Left renal cortex interstitium (tissue), 4 donors: Measurements from ENCODE around the gene SCUBE3. TPM values are rescaled to one million over a fixed set of nuclear protein-coding genes. Genes with fewer than 3 reads are reported as not detected.

Experiments
- DNase-seq, 4 donors: peaks; one replicate each; pipeline ENCODE4 v3.0.0-alpha.2; 2013; ENCODE audit warnings: low read depth in 4 of 4, low spot score in 2 of 4, missing footprints in 1 of 4
- polyA plus RNA-seq, 4 donors: library from polyadenylated mRNA; unstranded; fragments of 120-200 nt; gene quantifications; one replicate each; pipeline ENCODE4 v1.2.1, GENCODE V29; 2013; ENCODE audit not compliant: insufficient read length in 4 of 4

The SCUBE3 gene
- polyA plus RNA-seq, 4 donors, result 35.2 to 62.3 (median 46.7) TPM

DNA sequence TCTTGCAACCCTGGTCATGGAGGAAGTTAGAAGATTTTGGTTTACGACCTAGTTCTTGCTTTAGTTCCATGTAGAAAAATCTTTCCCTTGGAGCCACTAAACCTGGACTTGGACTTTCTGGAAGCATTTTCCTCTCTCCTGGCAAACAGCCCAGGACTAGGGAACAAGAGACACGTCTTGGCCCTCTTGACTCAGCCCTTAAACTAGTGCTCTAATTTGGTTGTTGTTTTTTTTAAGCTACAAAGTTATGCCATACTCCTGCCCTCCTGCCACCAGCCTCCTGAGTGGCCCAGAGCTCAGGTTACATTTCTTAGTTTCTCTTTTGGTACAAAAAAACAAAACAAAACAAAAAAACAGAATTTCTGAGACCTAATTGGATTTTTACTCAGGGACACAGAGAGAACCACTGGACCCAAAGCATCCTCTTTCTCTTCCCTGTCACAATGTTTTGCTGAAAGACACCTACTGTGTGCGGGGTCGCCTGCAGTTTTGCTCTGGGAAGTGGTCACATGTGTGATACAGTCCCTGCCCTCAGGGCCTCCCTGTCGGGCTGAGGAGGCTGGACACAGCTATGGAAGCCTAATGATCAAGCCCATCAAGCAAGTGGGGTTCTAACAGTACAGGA lies 32.3 kb upstream of the SCUBE3 start:
- DNase-seq, result no peak

GRCh38 chr6:35181933-35182612 lies 31.7 kb upstream of the SCUBE3 start:
- no peak for DNase-seq

GRCh38 chr6:35183281-35183680 lies 30.5 kb upstream of the SCUBE3 start:
- no peak for DNase-seq

GRCh38 chr6:35183935-35184334 lies 29.8 kb upstream of the SCUBE3 start:
- DNase-seq, result no peak

- DNase-seq, result no peak
Measured at GRCh38 chr6:35184580-35185301, 29.0 kb upstream of the SCUBE3 start.

- DNase-seq, result no peak
Measured at GRCh38 chr6:35185302-35185681, 28.5 kb upstream of the SCUBE3 start.

DNA sequence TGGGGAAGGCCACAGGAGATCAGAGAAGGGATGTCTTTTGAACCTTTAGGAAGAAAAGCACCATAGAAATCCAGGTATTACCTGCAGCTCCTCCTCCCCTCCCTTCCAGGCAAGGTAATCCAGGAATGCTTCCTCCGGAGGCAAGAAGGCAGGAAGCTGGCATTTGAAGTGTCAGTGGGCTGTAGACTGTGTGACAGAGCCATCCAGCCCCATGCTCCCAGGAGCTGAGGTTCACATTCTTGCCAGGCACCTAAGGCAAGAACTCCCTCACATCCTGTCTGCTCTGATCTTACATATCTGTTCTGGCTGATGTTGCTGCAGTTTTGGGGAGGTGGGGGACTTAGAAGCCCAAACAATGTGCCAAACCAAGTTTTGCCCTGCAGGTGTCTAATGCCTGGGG lies 27.8 kb upstream of the SCUBE3 start:
- no peak for DNase-seq

DNA sequence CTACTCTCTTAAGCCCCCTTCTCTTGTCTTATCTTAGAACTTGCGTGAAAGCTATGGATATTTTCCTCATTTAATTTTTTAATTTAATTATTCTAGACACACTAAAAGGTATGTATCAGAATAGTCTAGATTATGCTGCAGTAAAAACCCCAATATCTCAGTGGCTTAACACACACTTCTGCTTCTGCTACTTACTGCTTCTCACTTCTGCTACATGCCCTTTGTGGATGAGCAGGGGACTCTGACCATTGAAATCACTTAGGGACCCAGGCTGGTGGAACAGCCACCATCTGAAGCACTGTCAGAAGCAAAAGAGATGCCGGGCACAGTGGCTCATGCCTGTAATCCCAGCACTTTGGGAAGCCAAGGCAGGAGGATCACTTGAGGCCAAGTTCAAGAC lies 27.2 kb upstream of the SCUBE3 start:
- DNase-seq, result no peak

DNA sequence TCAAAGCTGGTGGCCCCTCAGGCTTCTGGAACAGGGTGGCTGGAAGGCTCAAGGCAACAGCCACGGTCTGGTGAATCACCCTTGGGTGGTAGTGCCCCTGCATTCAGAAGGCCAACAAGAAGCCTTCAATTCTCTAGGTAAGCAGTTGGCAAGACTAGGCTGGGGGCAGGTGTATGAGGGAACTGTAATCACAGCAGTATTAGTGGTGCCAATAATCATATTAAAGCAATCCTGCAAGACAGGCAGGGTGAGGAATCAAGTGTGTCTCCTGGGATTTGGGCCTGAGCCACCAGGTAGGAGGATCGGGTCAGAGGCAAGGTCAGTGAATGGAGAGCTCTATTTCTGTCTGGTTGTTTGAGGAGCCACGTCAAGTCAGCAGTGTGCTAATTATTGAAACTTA lies 24.9 kb upstream of the SCUBE3 start:
- no peak for DNase-seq

DNA sequence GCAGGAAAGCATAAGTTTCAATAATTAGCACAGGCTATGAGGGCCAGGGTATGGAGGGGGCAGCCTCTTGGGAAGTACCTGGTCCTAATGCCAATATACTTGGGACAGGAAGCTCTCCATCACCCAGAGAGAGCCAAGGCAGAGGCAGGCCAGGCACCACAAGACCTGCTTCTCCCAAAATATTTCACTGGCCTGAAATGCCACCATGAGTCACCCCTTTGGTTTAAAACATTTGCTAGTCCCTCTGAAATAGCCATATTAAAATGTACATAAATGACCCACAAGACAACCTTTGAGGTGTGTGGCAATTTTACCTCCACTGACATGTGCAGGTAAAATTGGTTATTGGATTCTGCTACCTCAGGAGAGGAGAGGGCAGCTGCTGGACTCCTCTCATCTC lies 23.4 kb upstream of the SCUBE3 start:
- no peak for DNase-seq

GRCh38 chr6:35191889-35192288 lies 21.9 kb upstream of the SCUBE3 start:
- DNase-seq, result no peak

DNA sequence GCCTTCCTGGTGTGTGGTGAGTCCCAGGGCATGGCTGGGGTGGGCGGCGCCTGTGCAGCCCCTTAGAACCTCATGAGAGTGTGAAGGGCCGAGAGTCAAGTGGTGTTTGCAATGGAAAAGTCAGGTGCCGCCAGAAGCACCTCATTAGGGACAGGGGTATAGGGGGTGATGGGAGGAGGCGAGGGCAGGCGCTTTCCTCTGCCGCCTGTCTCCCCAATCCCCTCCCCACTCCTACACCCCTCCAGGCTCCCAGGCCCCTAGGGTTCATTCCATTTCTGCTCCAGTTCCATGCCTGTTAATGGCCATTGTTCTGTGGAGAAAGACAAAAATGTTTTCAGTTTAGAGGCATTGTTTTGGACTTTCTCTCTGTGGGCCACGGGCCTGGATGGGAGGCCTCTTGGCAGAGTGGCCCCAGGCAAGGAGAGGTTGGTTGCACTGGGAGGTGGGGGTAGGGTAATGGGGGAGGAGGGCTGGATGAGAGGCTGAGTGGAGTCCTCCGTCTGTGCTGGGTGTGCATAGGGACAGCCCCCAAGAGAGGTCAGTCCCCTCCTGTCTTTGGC lies 21.4 kb upstream of the SCUBE3 start:
- no peak for DNase-seq

DNA sequence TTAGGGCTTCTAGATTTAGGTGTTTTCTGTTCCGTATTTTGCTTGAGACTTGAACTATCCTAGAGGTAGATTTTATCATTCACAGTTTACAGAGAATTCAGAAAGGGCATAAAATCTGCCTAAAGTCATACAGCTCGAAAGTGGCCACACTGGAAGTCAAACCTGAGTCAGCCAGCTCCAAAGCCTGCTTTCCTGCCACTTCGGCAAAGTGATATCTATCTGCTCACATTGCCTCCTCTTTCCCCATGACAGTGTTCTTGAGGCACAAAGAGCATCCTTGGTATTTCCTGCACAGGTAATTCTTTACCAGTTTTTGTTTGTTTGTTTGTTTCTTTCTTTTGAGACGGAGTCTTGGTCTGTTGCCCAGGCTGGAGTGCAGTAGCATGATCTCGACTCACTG lies 19.4 kb upstream of the SCUBE3 start:
- DNase-seq, result no peak

DNA sequence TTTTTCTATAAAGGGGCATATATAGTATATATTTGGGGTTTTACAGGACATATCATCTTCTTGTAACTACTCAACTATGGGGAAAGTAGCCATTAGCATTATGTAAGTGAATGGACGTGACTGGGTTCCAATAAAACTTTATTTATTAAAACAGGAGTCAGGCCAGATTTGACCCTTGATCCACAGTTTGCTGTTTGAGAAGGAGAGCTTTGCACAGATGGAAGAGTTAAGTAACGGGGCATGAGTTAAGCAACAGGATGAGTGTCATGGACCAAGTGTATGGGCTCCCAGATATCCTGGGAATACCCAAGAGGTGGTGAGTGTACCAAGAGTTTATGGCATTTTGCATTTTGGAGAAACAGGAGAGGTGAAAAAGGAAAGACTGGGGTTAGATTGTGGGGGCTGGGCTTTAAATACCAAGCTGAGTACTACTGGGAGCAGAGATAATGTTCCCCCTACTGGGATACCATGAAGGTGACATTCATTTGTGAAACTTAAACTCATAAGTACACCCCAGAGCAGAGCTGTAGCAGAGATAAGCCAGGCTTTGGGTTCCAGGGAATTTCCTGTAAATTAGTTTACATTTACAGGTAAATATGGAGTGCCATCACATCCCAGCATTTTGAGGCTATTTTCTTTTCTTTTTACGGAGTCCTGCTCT lies 18.5 kb upstream of the SCUBE3 start:
- no peak for DNase-seq

DNA sequence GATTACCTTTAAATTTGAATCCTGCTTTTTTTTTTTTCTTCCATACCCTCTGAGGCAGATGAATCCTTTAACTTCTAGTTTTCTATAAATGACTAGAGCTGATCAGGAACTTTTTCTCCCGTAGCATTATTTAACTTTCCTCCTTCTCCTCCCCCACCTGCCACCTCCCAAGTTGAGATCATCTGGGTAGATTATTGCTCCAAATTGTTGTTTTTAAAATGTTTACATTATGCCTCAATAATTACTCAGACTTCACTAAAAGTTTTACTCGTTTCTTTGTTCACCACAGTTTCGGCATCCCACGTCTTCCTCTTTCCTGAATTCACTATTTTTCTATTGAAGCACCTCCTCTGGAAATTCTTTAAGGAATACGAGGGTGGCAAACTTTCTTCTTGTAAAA lies 16.6 kb upstream of the SCUBE3 start:
- no peak for DNase-seq

DNA sequence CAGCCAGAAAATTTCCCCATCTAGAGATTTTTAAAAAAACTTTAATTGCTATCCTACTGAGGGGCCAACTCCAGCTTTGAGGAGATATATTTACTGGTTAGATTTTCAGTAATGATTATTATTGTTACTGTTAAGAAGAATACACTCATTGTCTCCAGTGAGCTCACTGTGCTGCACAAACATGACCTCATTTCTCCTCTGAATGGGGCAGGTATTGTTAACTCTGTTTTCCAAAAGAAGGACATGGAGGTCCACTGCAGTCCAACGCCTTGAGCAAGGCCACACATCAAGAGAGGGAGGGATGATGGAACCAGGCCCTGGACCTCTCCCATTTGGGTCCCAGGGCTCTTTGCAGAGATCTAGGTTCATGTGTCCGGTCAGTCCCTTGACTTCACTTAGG lies 13.9 kb upstream of the SCUBE3 start:
- DNase-seq, result no peak

GRCh38 chr6:35202066-35202546 lies 11.7 kb upstream of the SCUBE3 start:
- no peak for DNase-seq

- DNase-seq, result no peak
Measured at GRCh38 chr6:35203152-35203670, 10.5 kb upstream of the SCUBE3 start.

DNA sequence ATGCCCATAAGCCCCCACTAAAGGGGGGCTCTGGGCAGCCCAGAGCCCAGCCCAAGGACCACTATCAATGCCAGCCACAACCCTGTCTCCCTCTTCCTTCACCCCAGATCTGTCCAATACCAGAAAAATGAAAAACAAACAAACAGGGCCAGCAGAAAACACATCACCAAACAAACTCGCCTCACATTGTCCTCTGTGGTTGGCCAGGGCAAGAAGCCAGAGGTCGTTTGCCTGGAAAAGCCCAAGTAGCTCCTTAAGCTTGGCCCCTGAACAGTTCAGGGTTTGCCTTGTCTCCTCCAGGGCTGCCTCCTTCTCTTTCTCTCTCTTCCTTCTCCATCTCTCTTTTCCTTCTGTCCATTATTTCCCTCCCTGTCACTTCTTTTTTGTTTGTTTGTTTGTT lies 10.1 kb upstream of the SCUBE3 start:
- no peak for DNase-seq

DNA sequence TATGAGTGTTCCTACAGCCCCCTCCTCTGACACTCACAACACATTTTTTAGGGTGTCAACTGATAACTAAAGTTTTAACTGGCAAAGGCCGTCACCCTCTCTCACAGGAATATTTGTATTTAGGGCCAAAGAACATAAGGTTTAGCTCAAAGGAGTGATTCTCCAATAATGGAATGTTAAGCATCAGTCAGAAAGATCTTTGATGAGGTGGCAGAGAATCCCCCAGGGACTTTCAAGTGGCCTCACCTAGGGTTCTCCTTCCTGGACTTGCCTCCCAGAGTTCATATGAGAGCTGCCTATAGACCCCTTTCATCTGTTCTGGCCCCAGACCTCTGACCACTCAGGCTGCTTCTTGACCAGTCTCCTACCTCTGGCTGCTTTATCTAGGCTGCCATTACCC lies 7.4 kb upstream of the SCUBE3 start:
- no peak for DNase-seq

GRCh38 chr6:35208419-35208818 lies 5.3 kb upstream of the SCUBE3 start:
- no peak for DNase-seq
